HFFc6 (cell line): ENCODE results near the gene AVPR1B. TPM values are rescaled to one million over a fixed set of nuclear protein-coding genes. Genes with fewer than 3 reads are reported as not detected.
A peak's percentile ranks its signal among the peaks of the same experiment; 100 is the strongest.

ENCODE experiments used
- DNase-seq: peaks from one replicate; pipeline ENCODE4 v3.0.0-alpha.2; 2018
- H3K27ac Mint-ChIP-seq: 2 replicates; pipeline ENCODE4 v1.8.0; 2020; ENCODE audit warnings: mild to moderate bottlenecking, mixed read lengths
- H3K27me3 Mint-ChIP-seq: 2 replicates; pipeline ENCODE4 v1.8.0; 2021; ENCODE audit warnings: mild to moderate bottlenecking, moderate library complexity, mixed read lengths; ENCODE audit not compliant: insufficient read depth
- H3K36me3 Mint-ChIP-seq: 2 replicates; pipeline ENCODE4 v1.8.0; 2021; ENCODE audit warnings: low read depth, mixed read lengths
- H3K4me1 Mint-ChIP-seq: 2 replicates; pipeline ENCODE4 v1.8.0; 2020; ENCODE audit warnings: low read depth, mixed read lengths
- H3K4me3 Mint-ChIP-seq: 2 replicates; pipeline ENCODE4 v1.8.0; 2020; ENCODE audit warnings: mild to moderate bottlenecking, moderate library complexity, mixed read lengths
- H3K9me3 Mint-ChIP-seq: 2 replicates; pipeline ENCODE4 v1.8.0; 2020; ENCODE audit warnings: mild to moderate bottlenecking, mixed read lengths
- CTCF ChIP-seq: fragments of 200-600 bp; sonication (generic); IDR thresholded peaks from 2 replicates; pipeline ENCODE4 v1.5.0; 2021; ENCODE audit warnings: antibody characterized with exemption, mild to moderate bottlenecking
- long read RNA-seq: library from polyadenylated mRNA; unstranded; transcript quantifications from one replicate; pipeline ENCODE4 v2.0.0, GENCODE V29; 2019
- total RNA-seq, 6 experiments: library from RNA; stranded (reverse); fragmentation: NEBNext Ultra II Directional; extraction: Animal tissue kit (Norgen Biotek cat#: 25700); gene quantifications; 2 replicates in 1 of 6; 3 replicates in 5 of 6; pipeline ENCODE4 v1.2.3, GENCODE V29; 2021

The AVPR1B gene
- not detected for total RNA-seq
- long read RNA-seq = 0 reads

- DNase-seq = no peak
- Mint-ChIP-seq H3K36me3 (peaks cover 9% of the 10 kb centered on the region; the same call in 1 of the 2 replicates), H3K4me1 (no peaks in the 10 kb centered on the region), H3K27ac (no peak within 1 kb of the TSS), H3K9me3 (peaks cover 14% of the 10 kb centered on the region), H3K27me3 (peaks cover 27% of the 10 kb centered on the region), H3K4me3 (peak within 1 kb of the TSS; percentile 11; the same call in 1 of the 2 replicates)
- TF ChIP-seq CTCF = no peak
These were observed at the start of gene AVPR1B for GRCh38 chr1:206117151-206117948. Gene AVPR1B (minus strand): TSS chr1:206117388. CDS start chr1:206116890, 498 bp downstream.

GRCh38 chr1:206145771-206146290, 28.6 kb upstream of the AVPR1B start:
- no peak for DNase-seq
- H3K27me3 Mint-ChIP-seq = peaks cover 62% of the 10 kb centered on the region
- no peaks in the 10 kb centered on the region for H3K9me3 Mint-ChIP-seq
- no peak for TF ChIP-seq CTCF
- H3K36me3 Mint-ChIP-seq = no peaks in the 10 kb centered on the region
- H3K4me1 Mint-ChIP-seq = no peaks in the 10 kb centered on the region
- H3K27ac Mint-ChIP-seq = no peak overlapping the region
- no peak overlapping the region for H3K4me3 Mint-ChIP-seq

- DNase-seq = no peak
- H3K9me3 Mint-ChIP-seq = no peaks in the 10 kb centered on the region
- H3K4me1 Mint-ChIP-seq = no peaks in the 10 kb centered on the region
- peaks cover 65% of the 10 kb centered on the region for H3K27me3 Mint-ChIP-seq
- no peak for TF ChIP-seq CTCF
- H3K4me3 Mint-ChIP-seq = no peak overlapping the region
- H3K36me3 Mint-ChIP-seq = no peaks in the 10 kb centered on the region
- H3K27ac Mint-ChIP-seq = no peak overlapping the region
These were observed 27.4 kb upstream of the AVPR1B start for GRCh38 chr1:206144605-206145004.

- Mint-ChIP-seq H3K9me3 (no peaks in the 10 kb centered on the region), H3K36me3 (no peaks in the 10 kb centered on the region), H3K27ac (no peak overlapping the region), H3K4me3 (no peak overlapping the region), H3K27me3 (peaks cover 70% of the 10 kb centered on the region), H3K4me1 (no peaks in the 10 kb centered on the region)
- TF ChIP-seq CTCF = no peak
- no peak for DNase-seq
These were observed 26.5 kb upstream of the AVPR1B start for GRCh38 chr1:206143537-206144172.

- peaks cover 77% of the 10 kb centered on the region for H3K27me3 Mint-ChIP-seq
These were observed 25.6 kb upstream of the AVPR1B start for GRCh38 chr1:206142770-206143169.

More at GRCh38 chr1:206142770-206143169, 25.6 kb upstream of the AVPR1B start:
- Mint-ChIP-seq H3K4me1 (no peaks in the 10 kb centered on the region), H3K4me3 (no peak overlapping the region), H3K9me3 (0 out of 2 replicates have a peak, but pooled peaks cover 3% of the 10 kb centered on the region), H3K36me3 (no peaks in the 10 kb centered on the region), H3K27ac (no peak overlapping the region)
- DNase-seq = no peak
- TF ChIP-seq CTCF = no peak
